Mesenchymal stem cell (in vitro differentiated cells and primary cell): ENCODE data around the gene VAPB.
A peak's percentile ranks its signal among the peaks of the same experiment; 100 is the strongest.

ENCODE experiments used
- DNase-seq: peaks from one replicate; pipeline ENCODE4 v3.0.0-alpha.2; 2013
- H2AFZ ChIP-seq: one replicate; pipeline ENCODE4 v1.6.1; 2013; ENCODE audit warnings: low read depth, mild to moderate bottlenecking, control low read depth, inconsistent platforms, low read length, moderate library complexity
- H2AK5ac ChIP-seq: 2 replicates; pipeline ENCODE4 v1.6.1; 2013; ENCODE audit warnings: low read length, moderate library complexity, mild to moderate bottlenecking, inconsistent platforms; ENCODE audit not compliant: severe bottlenecking
- H2BK120ac ChIP-seq: one replicate; pipeline ENCODE4 v1.6.1; 2013; ENCODE audit warnings: low read depth, mild to moderate bottlenecking, inconsistent platforms, low read length, moderate library complexity
- H2BK12ac ChIP-seq, 2 experiments: one replicate each; pipeline ENCODE4 v1.6.1; 2013; ENCODE audit warnings: inconsistent platforms in 2 of 2, low read length in 2 of 2, mild to moderate bottlenecking in 2 of 2, moderate library complexity in 2 of 2, control low read depth in 1 of 2
- H2BK15ac ChIP-seq: one replicate; pipeline ENCODE4 v1.6.1; 2013; ENCODE audit warnings: mild to moderate bottlenecking, low read depth, inconsistent platforms; ENCODE audit not compliant: poor library complexity, severe bottlenecking
- H2BK5ac ChIP-seq: 2 replicates; pipeline ENCODE4 v1.6.1; 2013; ENCODE audit warnings: low read depth, mild to moderate bottlenecking, low read length, control low read depth, inconsistent platforms; ENCODE audit not compliant: poor library complexity, severe bottlenecking
- H3K14ac ChIP-seq, 2 experiments: one replicate each; pipeline ENCODE4 v1.6.1; 2013; ENCODE audit warnings: inconsistent platforms in 2 of 2, low read length in 2 of 2, control low read depth in 1 of 2, mild to moderate bottlenecking in 1 of 2, moderate library complexity in 1 of 2
- H3K18ac ChIP-seq, 2 experiments: one replicate each; pipeline ENCODE4 v1.6.1; 2013; ENCODE audit warnings: inconsistent platforms in 2 of 2, low read length in 2 of 2, control low read depth in 1 of 2, low read depth in 1 of 2, mild to moderate bottlenecking in 1 of 2
- H3K23ac ChIP-seq, 2 experiments: one replicate each; pipeline ENCODE4 v1.6.1; 2013; ENCODE audit warnings: inconsistent platforms in 2 of 2, low read length in 2 of 2, mild to moderate bottlenecking in 2 of 2, moderate library complexity in 2 of 2, control low read depth in 1 of 2
- H3K27ac ChIP-seq: 2 replicates; pipeline ENCODE4 v1.5.1; 2013; ENCODE audit warnings: mild to moderate bottlenecking, moderate library complexity, low read length, control low read depth, inconsistent platforms; ENCODE audit not compliant: poor library complexity, severe bottlenecking
- H3K27me3 ChIP-seq, 2 experiments: 2 replicates each; pipeline versions ENCODE4 v1.6.1 to v1.7.0; 2013; ENCODE audit warnings: low read length in 2 of 2, mild to moderate bottlenecking in 2 of 2, moderate library complexity in 2 of 2, control low read depth in 1 of 2, inconsistent platforms in 1 of 2; ENCODE audit not compliant: control insufficient read depth in 1 of 2, insufficient read depth in 1 of 2
- H3K36me3 ChIP-seq, 2 experiments: 2 replicates each; pipeline versions ENCODE4 v1.6.1 to v1.7.0; 2013; ENCODE audit warnings: low read length in 2 of 2, control low read depth in 1 of 2, inconsistent platforms in 1 of 2, low read depth in 1 of 2, mild to moderate bottlenecking in 1 of 2; ENCODE audit not compliant: insufficient read depth in 2 of 2, control insufficient read depth in 1 of 2
- H3K4ac ChIP-seq, 2 experiments: one replicate each; pipeline ENCODE4 v1.6.1; 2013; ENCODE audit warnings: inconsistent platforms in 2 of 2, low read length in 2 of 2, mild to moderate bottlenecking in 2 of 2, moderate library complexity in 2 of 2, control low read depth in 1 of 2, low read depth in 1 of 2
- H3K4me1 ChIP-seq: 2 replicates; pipeline ENCODE4 v1.6.1; 2013; ENCODE audit warnings: low read depth, low read length, control low read depth; ENCODE audit not compliant: control insufficient read depth, insufficient read depth
- H3K4me2 ChIP-seq: 2 replicates; pipeline ENCODE4 v1.6.1; 2013; ENCODE audit warnings: low read length, mild to moderate bottlenecking, inconsistent platforms; ENCODE audit not compliant: poor library complexity, severe bottlenecking
- H3K4me3 ChIP-seq, 2 experiments: 2 replicates each; pipeline versions ENCODE4 v1.5.1 to v1.7.0; 2013; ENCODE audit warnings: low read length in 2 of 2, mild to moderate bottlenecking in 2 of 2, control low read depth in 1 of 2, low read depth in 1 of 2; ENCODE audit not compliant: insufficient read depth in 1 of 2
- H3K79me1 ChIP-seq: replicated peaks from 2 replicates; pipeline ENCODE4 v1.6.1; 2013; ENCODE audit warnings: mild to moderate bottlenecking, control low read depth, low read length, inconsistent platforms; ENCODE audit not compliant: poor library complexity, severe bottlenecking
- H3K9ac ChIP-seq: 2 replicates; pipeline ENCODE4 v1.7.0; 2013; ENCODE audit warnings: mild to moderate bottlenecking, low read length, moderate library complexity
- H3K9me3 ChIP-seq: 2 replicates; pipeline ENCODE4 v1.7.0; 2013; ENCODE audit warnings: mild to moderate bottlenecking, low read length; ENCODE audit not compliant: control insufficient read depth
- H4K8ac ChIP-seq: one replicate; pipeline ENCODE4 v1.6.1; 2013; ENCODE audit warnings: inconsistent platforms, mild to moderate bottlenecking, low read length, moderate library complexity
- H4K91ac ChIP-seq: one replicate; pipeline ENCODE4 v1.6.1; 2013; ENCODE audit warnings: mild to moderate bottlenecking, low read length, inconsistent platforms
- WGBS: methylation state at CpG from one replicate; pipeline ENCODE4 v1.1.7; 2013; ENCODE audit warnings: mixed read lengths; 5-methylcytosine and 5-hydroxymethylcytosine counted together

Gene VAPB

GRCh38 chr20:58472273-58473018 is 83.4 kb downstream of the VAPB start:
- no peak overlapping the region for H3K9ac ChIP-seq
- no peak overlapping the region for H3K23ac ChIP-seq
- H2BK15ac ChIP-seq = no peak overlapping the region
- H2BK12ac ChIP-seq = no peak overlapping the region
- peaks cover 0 to 3% of the 10 kb centered on the region in 2 experiments for H3K27me3 ChIP-seq
- H3K79me1 ChIP-seq = no peaks in the 10 kb centered on the region
- no peak overlapping the region for H2BK5ac ChIP-seq
- no peak overlapping the region for H4K91ac ChIP-seq
- no peak overlapping the region for H3K4me2 ChIP-seq
- no peak overlapping the region for H4K8ac ChIP-seq
- H3K4me1 ChIP-seq = no peaks in the 10 kb centered on the region
- H3K36me3 ChIP-seq = peaks cover 0 to 3% of the 10 kb centered on the region in 2 experiments
- H3K4me3 ChIP-seq = no peak overlapping the region
- H3K4ac ChIP-seq = no peak overlapping the region
- no peak overlapping the region for H2AK5ac ChIP-seq
- H3K14ac ChIP-seq = no peak overlapping the region
- no peak overlapping the region for H2AFZ ChIP-seq
- WGBS = 93% methylated on average over 20 of the region's 20 CpGs
- no peak overlapping the region for H3K27ac ChIP-seq
- no peak overlapping the region for H3K18ac ChIP-seq
- peaks cover 10% of the 10 kb centered on the region for H3K9me3 ChIP-seq
- no peak overlapping the region for H2BK120ac ChIP-seq
- no peak for DNase-seq

GRCh38 chr20:58473453-58474425 is 84.7 kb downstream of the VAPB start:
- Histone ChIP-seq H3K36me3 (peaks cover 0 to 3% of the 10 kb centered on the region in 2 experiments), H3K4me3 (no peak overlapping the region), H2BK5ac (no peak overlapping the region), H2AK5ac (no peak overlapping the region), H3K27ac (no peak overlapping the region), H3K14ac (no peak overlapping the region), H3K9me3 (peaks cover 22% of the 10 kb centered on the region), H4K8ac (no peak overlapping the region), H2AFZ (no peak overlapping the region), H3K27me3 (peaks cover 0 to 3% of the 10 kb centered on the region in 2 experiments), H3K79me1 (no peaks in the 10 kb centered on the region), H3K23ac (no peak overlapping the region), H3K4ac (peak overlapping the region in 1 of 2 experiments; percentile 17), H3K18ac (no peak overlapping the region), H3K4me1 (no peaks in the 10 kb centered on the region), H2BK15ac (no peak overlapping the region), H3K4me2 (no peak overlapping the region), H4K91ac (no peak overlapping the region), H3K9ac (no peak overlapping the region), H2BK120ac (no peak overlapping the region), H2BK12ac (no peak overlapping the region)
- 91% methylated on average over 13 of the region's 13 CpGs for WGBS
- DNase-seq = no peak

- Histone ChIP-seq H3K9ac (no peak overlapping the region), H2BK5ac (no peak overlapping the region), H3K4me2 (no peak overlapping the region), H2BK15ac (no peak overlapping the region), H2BK120ac (no peak overlapping the region), H3K4me1 (no peaks in the 10 kb centered on the region), H4K91ac (no peak overlapping the region), H3K14ac (no peak overlapping the region), H2AK5ac (no peak overlapping the region), H3K4me3 (no peak overlapping the region), H3K18ac (no peak overlapping the region), H3K4ac (no peak overlapping the region), H2AFZ (no peak overlapping the region), H3K27ac (no peak overlapping the region), H2BK12ac (no peak overlapping the region), H3K36me3 (no peaks in the 10 kb centered on the region), H4K8ac (no peak overlapping the region), H3K27me3 (peaks cover 0 to 3% of the 10 kb centered on the region in 2 experiments), H3K9me3 (peaks cover 25% of the 10 kb centered on the region), H3K23ac (no peak overlapping the region), H3K79me1 (no peaks in the 10 kb centered on the region)
- DNase-seq = no peak
- WGBS = 87% methylated on average over 10 of the region's 10 CpGs
These were observed 86.4 kb downstream of the VAPB start for GRCh38 chr20:58475466-58475865.
